ENCODE measurements around the gene CEP170. TPM values are rescaled to one million over a fixed set of nuclear protein-coding genes. Genes with fewer than 3 reads are reported as not detected.
"Not testable (repeated sequence)": the region's sequence is repeated elsewhere in the genome, so short reads cannot be mapped to it uniquely, and the experiment has no call there.

Gene CEP170
- total and polyA plus RNA-seq, 5 donors from 2014 or later, result 6.8 to 35.5 (median 9.0) TPM

DNA sequence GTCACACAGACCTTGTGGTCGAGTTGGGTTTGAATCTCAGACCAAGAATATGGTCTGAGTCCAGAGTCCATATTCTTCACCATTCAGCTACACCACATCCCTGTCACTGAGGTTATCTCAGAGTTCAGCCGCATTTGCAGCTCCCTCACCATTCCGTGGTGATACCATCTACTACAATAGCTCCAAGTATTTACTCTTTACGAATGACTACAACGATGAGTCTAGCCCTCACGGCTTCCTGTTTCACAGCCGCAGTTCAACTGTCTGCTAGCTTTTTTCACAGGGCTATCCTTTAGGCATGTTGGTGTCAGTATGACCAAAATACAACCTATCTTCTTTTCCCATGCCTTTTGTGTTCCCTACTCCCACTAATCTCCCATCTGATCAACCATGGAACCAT is 104.2 kb downstream of the CEP170 start:
- H3K9me3 ChIP-seq (ENCODE audit: control insufficient read depth in 2 of 2, low read length in 2 of 2); H3K4me3 Mint-ChIP-seq; ATAC-seq (ENCODE audit: low read depth in 2 of 2); H3K27ac Mint-ChIP-seq; H3K4me1 ChIP-seq (ENCODE audit: control insufficient read depth, insufficient read depth, low read length, poor library complexity, severe bottlenecking); H3K4me3 ChIP-seq (ENCODE audit: low read depth, low read length); H3K36me3 ChIP-seq (ENCODE audit: control insufficient read depth, insufficient read depth, low read length); H3K27me3 Mint-ChIP-seq; H3K27ac ChIP-seq (ENCODE audit: insufficient read depth, low read length, poor library complexity, severe bottlenecking); H3K9me3 Mint-ChIP-seq; DNase-seq; H3K27me3 ChIP-seq (ENCODE audit: control insufficient read depth, insufficient read depth, low read length); H3K4me1 Mint-ChIP-seq: not testable (repeated sequence)
- peaks cover 30% of the 10 kb centered on the region for H3K36me3 Mint-ChIP-seq

DNA sequence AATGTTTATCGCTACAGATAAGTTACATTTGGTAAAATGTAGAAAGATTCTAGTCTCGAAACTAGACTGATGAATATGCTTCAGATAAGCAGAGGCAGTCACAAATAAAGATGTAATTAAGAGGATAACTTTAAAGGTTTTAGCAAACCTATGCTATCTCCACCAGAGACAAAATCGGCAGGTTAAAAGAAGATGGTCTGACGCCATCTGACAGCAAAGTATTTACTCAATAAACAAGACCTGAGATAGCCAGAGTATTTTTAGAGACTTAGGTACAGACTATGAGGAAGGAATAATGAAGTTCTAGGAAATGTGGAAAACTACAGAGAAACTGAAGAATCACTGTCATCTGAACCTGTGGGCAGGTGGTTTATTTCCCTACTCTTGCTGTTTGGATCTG is 106.0 kb downstream of the CEP170 start:
- not testable (repeated sequence) for H3K4me3 Mint-ChIP-seq; ATAC-seq (ENCODE audit: low read depth in 2 of 2); H3K9me3 ChIP-seq (ENCODE audit: control insufficient read depth in 2 of 2, low read length in 2 of 2); H3K27ac ChIP-seq (ENCODE audit: insufficient read depth, low read length, poor library complexity, severe bottlenecking); DNase-seq; H3K27ac Mint-ChIP-seq; H3K27me3 Mint-ChIP-seq; H3K4me3 ChIP-seq (ENCODE audit: low read depth, low read length); H3K36me3 ChIP-seq (ENCODE audit: control insufficient read depth, insufficient read depth, low read length); H3K4me1 Mint-ChIP-seq; H3K4me1 ChIP-seq (ENCODE audit: control insufficient read depth, insufficient read depth, low read length, poor library complexity, severe bottlenecking); H3K9me3 Mint-ChIP-seq; H3K27me3 ChIP-seq (ENCODE audit: control insufficient read depth, insufficient read depth, low read length)
- peaks cover 17% of the 10 kb centered on the region for H3K36me3 Mint-ChIP-seq

DNA sequence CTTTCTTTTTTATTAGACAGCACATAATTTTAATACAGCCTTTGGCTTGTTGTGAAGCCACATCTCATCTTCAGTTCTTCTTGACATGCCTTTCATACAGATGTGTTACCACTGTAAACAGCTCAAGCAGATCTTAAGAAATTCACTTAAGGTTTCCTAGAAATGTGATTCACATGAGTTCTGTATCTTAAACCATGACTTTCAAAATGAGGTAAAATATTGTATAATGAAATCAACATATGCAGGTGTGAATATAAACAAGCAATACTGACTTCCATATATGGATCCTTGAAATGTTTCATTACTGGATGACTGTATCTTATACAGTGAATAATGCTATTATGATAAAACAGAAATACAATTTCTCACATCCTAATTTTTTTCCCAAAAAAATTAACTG is 107.7 kb downstream of the CEP170 start:
- not testable (repeated sequence) for H3K4me1 ChIP-seq (ENCODE audit: control insufficient read depth, insufficient read depth, low read length, poor library complexity, severe bottlenecking); H3K4me1 Mint-ChIP-seq; H3K9me3 ChIP-seq (ENCODE audit: control insufficient read depth in 2 of 2, low read length in 2 of 2); H3K9me3 Mint-ChIP-seq; ATAC-seq (ENCODE audit: low read depth in 2 of 2); H3K4me3 Mint-ChIP-seq; H3K27me3 Mint-ChIP-seq; H3K27me3 ChIP-seq (ENCODE audit: control insufficient read depth, insufficient read depth, low read length); H3K27ac Mint-ChIP-seq; H3K4me3 ChIP-seq (ENCODE audit: low read depth, low read length); H3K36me3 ChIP-seq (ENCODE audit: control insufficient read depth, insufficient read depth, low read length); H3K27ac ChIP-seq (ENCODE audit: insufficient read depth, low read length, poor library complexity, severe bottlenecking)
- peak in 1 of 3 donors; percentile 15 for DNase-seq
- H3K36me3 Mint-ChIP-seq, result peaks cover 12% of the 10 kb centered on the region

DNA sequence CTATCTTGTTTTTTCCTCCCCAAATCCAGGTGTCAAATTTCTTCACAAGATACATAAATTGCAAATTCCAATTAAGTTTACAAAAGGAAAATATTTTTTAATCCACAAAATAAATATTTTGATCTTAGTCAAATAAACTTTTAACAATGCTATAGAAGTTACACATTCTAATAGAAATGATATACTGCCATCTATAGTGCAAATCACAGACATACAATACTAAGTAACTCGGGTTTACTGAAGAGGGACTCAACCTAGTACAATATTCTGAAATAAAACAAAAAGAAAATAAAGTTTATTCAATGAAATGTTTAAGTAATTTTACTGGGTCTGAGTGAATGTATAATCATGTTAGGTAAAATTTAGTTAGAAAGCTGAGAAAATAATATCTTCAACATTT is 114.6 kb downstream of the CEP170 start:
- not testable (repeated sequence) for H3K36me3 ChIP-seq (ENCODE audit: control insufficient read depth, insufficient read depth, low read length); H3K4me3 Mint-ChIP-seq; H3K4me1 Mint-ChIP-seq; H3K27ac ChIP-seq (ENCODE audit: insufficient read depth, low read length, poor library complexity, severe bottlenecking); DNase-seq; H3K9me3 Mint-ChIP-seq; H3K27me3 ChIP-seq (ENCODE audit: control insufficient read depth, insufficient read depth, low read length); H3K27me3 Mint-ChIP-seq; H3K9me3 ChIP-seq (ENCODE audit: control insufficient read depth in 2 of 2, low read length in 2 of 2); H3K4me1 ChIP-seq (ENCODE audit: control insufficient read depth, insufficient read depth, low read length, poor library complexity, severe bottlenecking); H3K4me3 ChIP-seq (ENCODE audit: low read depth, low read length); ATAC-seq (ENCODE audit: low read depth in 2 of 2); H3K27ac Mint-ChIP-seq
- H3K36me3 Mint-ChIP-seq, result peaks cover 15% of the 10 kb centered on the region

DNA sequence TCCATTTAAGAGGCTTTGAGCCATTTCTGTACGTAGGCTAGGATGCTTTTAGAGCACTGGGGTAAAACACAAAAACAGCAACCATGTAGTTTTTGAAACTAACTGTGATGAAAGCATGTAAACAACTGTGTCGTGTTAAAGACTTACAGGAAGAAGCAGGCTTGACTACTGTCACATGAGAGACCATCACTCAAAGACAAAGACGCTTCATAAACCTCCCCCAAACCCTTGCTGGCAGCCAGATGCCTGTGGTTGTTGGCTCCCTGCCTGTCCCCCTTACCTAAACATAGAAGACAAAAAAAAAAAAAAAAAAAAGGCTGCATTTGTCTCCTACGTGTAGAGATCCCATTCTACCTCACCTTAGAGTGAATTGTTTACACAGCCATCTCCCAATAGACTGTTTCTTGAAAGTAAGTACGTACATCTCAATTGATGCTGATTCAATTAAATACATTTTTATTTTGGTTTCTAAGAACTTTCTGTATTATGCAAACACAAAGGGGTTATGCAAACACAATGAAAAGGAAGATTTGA is 132.1 kb downstream of the CEP170 start:
- H3K4me1 Mint-ChIP-seq; H3K36me3 ChIP-seq (ENCODE audit: control insufficient read depth, insufficient read depth, low read length); H3K9me3 ChIP-seq (ENCODE audit: control insufficient read depth in 2 of 2, low read length in 2 of 2); H3K36me3 Mint-ChIP-seq; H3K27ac ChIP-seq (ENCODE audit: insufficient read depth, low read length, poor library complexity, severe bottlenecking); ATAC-seq (ENCODE audit: low read depth in 2 of 2); DNase-seq; H3K4me3 Mint-ChIP-seq; H3K27me3 ChIP-seq (ENCODE audit: control insufficient read depth, insufficient read depth, low read length); H3K27me3 Mint-ChIP-seq; H3K9me3 Mint-ChIP-seq; H3K4me3 ChIP-seq (ENCODE audit: low read depth, low read length); H3K4me1 ChIP-seq (ENCODE audit: control insufficient read depth, insufficient read depth, low read length, poor library complexity, severe bottlenecking): not testable (repeated sequence)
- H3K27ac Mint-ChIP-seq, result peak overlapping the region in 1 of 3 donors; percentile 2

DNA sequence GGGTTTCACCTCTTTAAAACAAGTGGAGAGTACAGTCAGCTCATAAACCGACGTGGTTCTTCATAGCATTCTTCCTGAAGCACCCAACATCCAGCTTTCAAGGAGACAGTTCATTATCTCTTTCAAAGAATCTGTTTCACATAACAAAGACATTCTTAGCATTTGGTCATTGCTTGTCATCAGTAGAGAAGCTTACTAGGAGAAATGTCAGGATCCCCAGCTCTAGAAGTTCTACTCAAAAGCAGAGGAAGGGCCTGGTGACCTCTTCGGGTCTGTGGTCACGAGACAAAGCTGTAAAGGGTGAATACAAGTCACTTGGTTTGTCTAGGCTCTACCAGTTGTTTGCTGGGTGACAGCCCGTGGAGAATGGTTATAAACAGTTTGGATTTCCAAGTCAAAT is 133.1 kb downstream of the CEP170 start:
- H3K4me1 Mint-ChIP-seq; H3K4me3 ChIP-seq (ENCODE audit: low read depth, low read length); ATAC-seq (ENCODE audit: low read depth in 2 of 2); H3K36me3 ChIP-seq (ENCODE audit: control insufficient read depth, insufficient read depth, low read length); H3K36me3 Mint-ChIP-seq; H3K27ac Mint-ChIP-seq; H3K9me3 Mint-ChIP-seq; H3K4me1 ChIP-seq (ENCODE audit: control insufficient read depth, insufficient read depth, low read length, poor library complexity, severe bottlenecking); H3K4me3 Mint-ChIP-seq; H3K9me3 ChIP-seq (ENCODE audit: control insufficient read depth in 2 of 2, low read length in 2 of 2); DNase-seq; H3K27me3 ChIP-seq (ENCODE audit: control insufficient read depth, insufficient read depth, low read length); H3K27ac ChIP-seq (ENCODE audit: insufficient read depth, low read length, poor library complexity, severe bottlenecking); H3K27me3 Mint-ChIP-seq: not testable (repeated sequence)

DNA sequence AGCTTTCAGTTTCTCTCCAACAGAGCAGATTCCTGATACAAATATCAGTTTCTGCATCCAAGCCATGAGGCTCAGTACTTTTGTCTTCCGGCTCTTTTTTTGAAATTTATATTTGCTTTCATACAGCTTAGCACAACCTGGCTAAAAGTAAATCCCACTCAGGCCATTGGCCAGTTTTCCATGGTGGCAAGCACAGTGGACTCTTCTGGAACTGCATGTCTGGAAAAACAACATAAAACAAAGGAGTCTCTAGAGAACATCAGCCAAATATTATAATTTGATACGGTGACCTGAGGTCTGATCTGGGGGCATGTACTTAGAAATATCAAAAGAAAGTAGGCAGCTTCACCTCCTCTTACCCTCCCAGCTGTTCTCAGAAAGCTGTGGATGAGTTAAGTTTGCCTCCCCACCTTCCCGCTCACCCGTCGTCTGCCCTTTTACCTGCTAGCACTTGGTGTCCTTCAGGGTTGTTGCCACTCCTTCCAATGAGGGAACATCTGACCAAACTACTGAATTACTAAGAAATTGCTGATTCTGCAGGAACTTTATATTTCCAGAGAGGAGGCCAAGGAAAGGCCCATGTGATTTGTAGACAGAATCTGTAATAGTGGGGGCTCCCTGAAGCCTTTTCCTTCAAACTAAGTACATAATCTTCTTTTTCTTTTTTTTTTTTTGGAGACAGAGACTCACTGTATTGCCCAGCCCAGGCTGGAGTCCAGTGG is 136.3 kb downstream of the CEP170 start:
- H3K27ac ChIP-seq (ENCODE audit: insufficient read depth, low read length, poor library complexity, severe bottlenecking); DNase-seq; H3K4me1 ChIP-seq (ENCODE audit: control insufficient read depth, insufficient read depth, low read length, poor library complexity, severe bottlenecking); H3K27me3 Mint-ChIP-seq; H3K4me1 Mint-ChIP-seq; H3K4me3 Mint-ChIP-seq; H3K36me3 ChIP-seq (ENCODE audit: control insufficient read depth, insufficient read depth, low read length); H3K4me3 ChIP-seq (ENCODE audit: low read depth, low read length); H3K9me3 ChIP-seq (ENCODE audit: control insufficient read depth in 2 of 2, low read length in 2 of 2); H3K27ac Mint-ChIP-seq; H3K36me3 Mint-ChIP-seq; H3K9me3 Mint-ChIP-seq; ATAC-seq (ENCODE audit: low read depth in 2 of 2); H3K27me3 ChIP-seq (ENCODE audit: control insufficient read depth, insufficient read depth, low read length): not testable (repeated sequence)

DNA sequence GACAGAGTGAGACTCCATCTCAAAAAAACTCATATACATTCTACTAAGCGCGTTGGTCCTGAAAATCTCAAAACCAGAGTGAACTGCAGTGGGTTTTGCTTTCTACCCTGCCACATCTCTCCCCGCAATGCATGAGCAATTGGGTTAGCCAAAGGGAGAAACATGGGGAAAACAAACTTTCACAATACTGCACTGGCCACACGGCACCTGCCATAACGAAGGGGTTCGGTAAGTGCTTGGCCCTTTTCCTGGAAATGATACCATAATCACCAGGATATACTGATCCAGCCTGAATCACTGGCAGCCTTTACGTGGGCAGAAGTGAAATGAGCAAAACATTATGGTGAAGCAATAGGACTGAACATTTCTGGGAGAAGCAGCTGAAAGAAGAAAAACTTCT is 138.9 kb downstream of the CEP170 start:
- H3K27ac Mint-ChIP-seq; H3K4me3 Mint-ChIP-seq; H3K4me3 ChIP-seq (ENCODE audit: low read depth, low read length); H3K36me3 Mint-ChIP-seq; H3K9me3 Mint-ChIP-seq; ATAC-seq (ENCODE audit: low read depth in 2 of 2); H3K27ac ChIP-seq (ENCODE audit: insufficient read depth, low read length, poor library complexity, severe bottlenecking); DNase-seq; H3K9me3 ChIP-seq (ENCODE audit: control insufficient read depth in 2 of 2, low read length in 2 of 2); H3K4me1 Mint-ChIP-seq; H3K27me3 ChIP-seq (ENCODE audit: control insufficient read depth, insufficient read depth, low read length); H3K36me3 ChIP-seq (ENCODE audit: control insufficient read depth, insufficient read depth, low read length); H3K4me1 ChIP-seq (ENCODE audit: control insufficient read depth, insufficient read depth, low read length, poor library complexity, severe bottlenecking); H3K27me3 Mint-ChIP-seq: not testable (repeated sequence)

All from CD4-positive, CD25-positive, alpha-beta regulatory T cell (primary cell).